NCI-H774 (cell line): Measurements from ENCODE around the gene PARD6G.

Experiments used
- DNase-seq: peaks from one replicate; lab custom pipeline; 2025; lab: John Stamatoyannopoulos, UW

Gene PARD6G

DNA sequence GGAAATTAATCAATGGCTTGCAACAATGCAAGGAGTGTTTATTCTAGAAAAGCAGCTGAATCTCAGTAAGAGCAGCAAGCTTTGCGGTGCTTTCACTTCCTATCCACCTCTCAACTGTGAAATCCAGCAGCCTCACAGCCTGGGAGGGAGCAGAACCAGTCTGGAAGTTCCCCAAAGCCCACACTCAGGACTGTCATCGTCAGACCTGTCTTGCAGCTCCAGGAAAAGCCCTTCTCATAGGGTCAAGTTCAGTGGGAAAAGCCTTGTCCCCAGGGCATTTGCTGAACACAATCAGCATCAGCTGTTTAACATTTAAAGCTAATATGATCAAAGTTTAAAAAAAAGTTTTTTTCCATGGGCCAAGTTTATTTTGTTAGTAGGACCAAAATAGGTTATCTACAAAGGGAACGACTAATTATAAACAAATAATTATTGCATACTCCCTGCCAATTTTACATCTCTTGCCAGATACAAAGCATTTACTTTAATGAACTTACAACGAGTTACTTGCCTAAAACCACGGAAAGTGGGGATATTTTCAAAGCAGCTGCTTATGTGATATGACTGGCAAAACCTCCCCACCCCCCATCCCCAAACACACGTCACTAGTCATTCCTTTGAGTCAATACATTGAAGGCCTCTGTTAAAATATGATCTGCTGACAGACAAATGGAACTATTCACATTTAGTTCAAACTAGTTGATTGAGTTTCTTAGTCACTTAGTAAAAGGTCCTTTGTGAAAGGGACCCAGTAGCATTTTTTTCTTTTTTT, 36.8 kb downstream of the PARD6G start:
- no peak for DNase-seq

DNA sequence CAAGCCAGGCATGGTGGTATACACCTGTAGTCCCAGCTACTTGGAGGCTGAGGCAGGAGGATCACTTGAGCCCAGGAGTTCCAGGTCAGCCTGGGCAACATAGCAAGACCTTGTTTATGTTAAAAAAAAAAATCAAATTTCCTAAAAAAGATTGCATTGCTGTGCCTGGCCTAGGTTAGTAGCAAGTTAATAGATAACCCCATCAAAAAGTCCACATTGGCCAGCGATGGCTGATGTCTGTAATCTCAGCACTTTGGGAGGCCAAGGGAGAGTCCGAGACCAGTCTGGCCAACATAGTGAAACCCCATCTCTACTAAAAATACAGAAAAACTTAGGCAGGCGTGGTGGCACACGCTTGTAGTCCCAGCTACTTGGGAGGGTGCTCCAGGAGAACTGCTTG, 38.7 kb downstream of the PARD6G start:
- DNase-seq: no peak

GRCh38 chr18:80205294-80205693, 42.0 kb downstream of the PARD6G start:
- no peak for DNase-seq

- DNase-seq: no peak
These were observed 43.2 kb downstream of the PARD6G start for GRCh38 chr18:80204142-80204541.

- DNase-seq: no peak
These were observed 44.1 kb downstream of the PARD6G start for GRCh38 chr18:80203249-80203648.

DNA sequence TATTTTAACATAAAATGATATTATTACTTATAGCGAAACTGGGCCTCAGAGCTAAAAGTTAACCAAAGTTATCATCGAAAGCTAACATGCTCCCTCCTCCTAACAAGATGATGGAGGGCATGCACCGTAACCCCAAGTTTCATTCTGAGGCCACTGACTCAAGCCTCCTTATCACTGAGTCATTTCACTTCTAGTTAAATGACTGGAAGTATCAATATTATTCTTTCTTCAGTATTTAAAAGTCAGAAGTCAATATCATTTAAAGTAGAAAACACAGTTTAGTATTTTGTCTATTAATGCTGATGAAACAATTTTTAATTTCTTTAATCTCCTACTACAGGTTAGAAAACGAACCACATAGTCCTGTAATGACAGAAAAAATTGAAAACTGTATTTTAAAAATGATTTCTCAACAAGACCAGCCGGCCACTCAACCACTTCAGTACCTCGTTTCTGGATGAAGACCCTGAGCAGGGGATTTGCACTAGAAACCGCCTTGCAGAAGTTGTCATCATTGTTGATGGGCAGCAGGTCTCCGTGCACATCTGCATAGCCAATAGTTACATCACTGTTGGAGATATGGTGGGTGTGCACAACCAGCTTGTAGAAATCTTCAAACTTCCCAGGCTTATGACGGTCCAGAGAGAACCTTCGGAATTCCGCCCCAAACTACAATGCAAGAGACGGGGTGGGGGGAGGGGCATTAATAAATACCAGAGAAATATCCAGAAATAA, 44.9 kb downstream of the PARD6G start:
- no peak for DNase-seq

- no peak for DNase-seq
These were observed 45.6 kb downstream of the PARD6G start for GRCh38 chr18:80201739-80202138.

GRCh38 chr18:80200932-80201672, 46.2 kb downstream of the PARD6G start:
- no peak for DNase-seq

GRCh38 chr18:80200171-80200931, 47.0 kb downstream of the PARD6G start:
- DNase-seq: no peak

DNA sequence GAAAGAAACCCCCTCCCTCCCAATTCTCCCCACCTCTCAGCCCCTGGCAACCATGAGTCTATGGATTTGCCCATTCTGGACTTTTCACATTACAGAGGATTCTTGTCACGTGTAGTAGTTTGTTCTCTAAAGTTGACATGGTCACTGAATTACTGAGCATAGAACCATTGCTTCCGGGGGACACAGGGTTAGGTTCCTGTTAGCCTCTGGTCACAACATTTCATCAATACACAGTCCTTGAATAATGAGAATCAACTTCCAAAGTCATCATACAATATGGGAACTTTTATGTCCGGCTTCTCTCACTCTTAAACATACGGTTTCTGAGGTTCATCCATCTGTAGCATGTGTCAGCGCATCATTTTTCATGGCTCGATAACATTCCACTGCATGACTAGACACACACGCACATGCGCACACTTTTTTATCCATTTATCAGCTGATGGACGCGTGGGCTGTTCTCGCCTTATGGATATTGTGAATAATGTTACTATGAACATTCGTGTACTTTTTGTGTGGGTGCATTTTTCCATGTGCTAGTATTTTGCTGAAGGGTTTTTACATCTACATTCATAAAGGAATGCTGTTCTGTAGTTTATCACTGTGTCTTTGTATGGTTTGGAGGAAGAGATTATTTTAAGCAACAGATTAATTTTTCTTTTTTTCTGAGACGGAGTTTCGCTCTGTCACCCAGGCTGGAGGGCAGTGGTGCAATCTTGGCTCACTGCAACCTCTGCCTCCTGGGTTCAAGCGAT, 48.1 kb downstream of the PARD6G start:
- no peak for DNase-seq

GRCh38 chr18:80198391-80198790, 48.9 kb downstream of the PARD6G start:
- DNase-seq: no peak

DNA sequence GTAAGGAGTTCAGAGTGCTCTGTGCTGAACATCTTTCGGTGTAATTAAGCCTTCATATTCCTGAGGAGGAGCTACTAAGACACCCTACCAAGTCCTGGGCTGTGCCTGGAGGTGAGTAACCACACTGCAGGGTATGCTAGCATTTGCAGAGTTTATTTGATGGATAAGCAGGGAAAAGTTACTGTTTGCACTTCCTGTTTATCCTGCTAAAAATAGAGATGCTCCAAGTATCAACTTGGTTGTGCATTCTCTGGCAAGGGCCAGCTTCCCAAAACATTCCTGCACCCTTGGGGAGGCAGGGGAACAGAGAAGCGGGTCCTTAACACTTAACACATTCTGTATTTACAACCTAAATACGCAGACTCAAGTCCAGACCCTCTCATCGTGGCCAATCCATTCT, 49.8 kb downstream of the PARD6G start:
- no peak for DNase-seq

DNA sequence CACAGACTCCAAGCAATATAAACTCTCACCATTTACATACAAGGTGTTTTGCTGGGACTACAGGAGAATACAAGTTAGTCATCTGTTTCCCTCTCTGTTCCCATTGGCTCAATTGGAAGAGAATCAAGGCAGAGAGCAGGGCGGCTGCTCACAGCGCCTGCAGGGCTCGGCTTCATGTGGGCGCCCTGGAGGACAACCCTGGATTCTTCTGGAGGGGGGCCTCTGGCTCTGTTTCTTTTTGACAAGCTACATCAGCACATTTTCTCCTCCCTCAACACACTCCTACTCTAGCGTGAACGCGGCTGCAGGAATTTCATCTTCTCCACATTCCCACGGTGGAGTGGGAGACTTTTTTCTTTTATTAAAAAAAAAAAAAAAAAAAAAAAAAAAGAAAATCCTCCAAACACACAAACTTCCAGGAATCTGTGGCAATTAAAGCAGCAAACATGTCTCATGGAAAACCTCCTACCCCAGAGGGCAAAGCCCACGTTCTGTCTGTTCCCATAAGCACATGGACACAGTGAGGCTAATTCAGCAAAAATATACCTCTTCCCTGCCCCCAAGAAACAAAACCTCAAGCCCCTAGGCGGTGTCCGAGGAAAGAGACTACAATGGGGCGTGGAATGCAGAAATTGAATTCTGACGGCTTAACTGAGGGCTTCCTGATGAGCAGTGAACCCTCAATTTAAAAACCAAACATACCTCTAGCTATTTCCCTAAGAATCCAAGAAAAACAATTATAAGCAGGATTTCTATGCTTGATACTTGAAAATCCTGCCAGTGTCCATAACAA, 50.6 kb downstream of the PARD6G start:
- DNase-seq: no peak

GRCh38 chr18:80194874-80195570, 52.3 kb downstream of the PARD6G start:
- DNase-seq: no peak

DNA sequence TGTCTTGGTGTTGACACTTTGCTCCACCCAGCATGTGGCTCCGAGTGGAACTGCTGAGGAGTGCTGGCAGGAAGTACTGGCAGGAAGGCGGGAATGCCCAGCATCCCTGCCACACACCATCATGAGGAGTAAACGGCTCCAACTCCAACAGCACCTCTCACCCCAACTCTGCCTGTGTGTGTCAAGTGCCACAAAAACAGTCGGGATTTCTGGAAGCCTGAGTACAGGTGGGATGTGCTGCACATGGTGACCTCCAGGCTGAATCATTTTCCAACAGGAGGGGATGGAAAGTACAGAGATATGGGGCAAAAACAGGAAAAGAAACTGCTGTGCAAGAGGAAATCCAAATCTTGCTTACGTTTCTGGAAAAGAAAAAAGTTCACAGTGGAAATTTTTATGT, 53.6 kb downstream of the PARD6G start:
- no peak for DNase-seq

- DNase-seq: no peak
These were observed 54.5 kb downstream of the PARD6G start for GRCh38 chr18:80192653-80193385.

DNA sequence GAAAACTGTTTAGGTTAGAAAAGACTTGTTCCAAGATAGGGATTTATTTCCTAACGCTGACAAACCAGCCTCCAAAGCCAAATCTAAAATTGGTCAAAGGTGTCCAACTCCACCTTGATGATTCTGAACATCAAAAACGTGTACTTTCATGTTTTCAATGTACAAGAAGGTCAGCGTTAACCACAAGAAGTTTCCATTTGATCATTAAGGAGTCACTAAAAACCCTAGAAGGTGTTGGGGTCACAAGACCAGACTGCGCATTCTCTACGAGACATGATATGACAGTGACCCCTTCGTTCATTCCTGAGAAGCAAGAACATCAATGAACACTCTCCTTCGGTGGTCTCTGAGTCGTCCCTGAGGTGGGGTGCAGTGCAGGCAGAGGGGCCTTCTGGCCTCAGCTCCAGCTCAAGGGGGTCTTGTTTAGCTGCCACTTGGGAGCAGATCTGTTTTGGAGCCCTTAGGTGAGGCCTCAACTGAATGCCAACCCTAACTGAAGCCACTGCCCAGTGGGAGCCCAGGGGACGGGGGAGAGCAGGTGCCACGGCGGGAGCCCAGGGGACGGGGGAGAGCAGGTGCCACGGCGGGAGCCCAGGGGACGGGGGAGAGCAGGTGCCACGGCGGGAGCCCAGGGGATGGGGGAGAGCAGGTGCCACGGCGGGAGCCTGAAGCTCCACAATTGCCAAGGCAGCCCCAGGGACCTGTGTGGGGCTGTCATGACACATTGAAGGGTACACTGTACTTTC, 55.2 kb downstream of the PARD6G start:
- DNase-seq: no peak

DNA sequence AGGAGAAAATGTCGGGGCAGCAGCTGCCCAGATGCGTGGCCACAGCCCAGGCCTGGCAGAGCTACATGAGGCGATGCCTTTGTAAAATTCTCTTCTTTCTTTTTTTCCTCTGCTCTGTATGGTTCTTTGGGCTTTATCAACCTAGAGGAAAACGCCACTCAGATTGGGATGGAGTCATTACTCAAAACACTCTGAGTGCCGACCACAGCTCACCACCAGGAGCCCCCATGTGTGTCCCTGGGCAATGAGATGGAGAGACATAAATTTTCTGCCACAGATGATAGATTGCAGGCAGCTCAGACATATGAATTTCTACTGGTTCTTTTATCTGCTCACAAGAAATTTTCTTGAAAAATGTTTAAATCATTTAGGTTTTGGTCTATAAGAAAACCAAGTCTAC, 56.0 kb downstream of the PARD6G start:
- no peak for DNase-seq

DNA sequence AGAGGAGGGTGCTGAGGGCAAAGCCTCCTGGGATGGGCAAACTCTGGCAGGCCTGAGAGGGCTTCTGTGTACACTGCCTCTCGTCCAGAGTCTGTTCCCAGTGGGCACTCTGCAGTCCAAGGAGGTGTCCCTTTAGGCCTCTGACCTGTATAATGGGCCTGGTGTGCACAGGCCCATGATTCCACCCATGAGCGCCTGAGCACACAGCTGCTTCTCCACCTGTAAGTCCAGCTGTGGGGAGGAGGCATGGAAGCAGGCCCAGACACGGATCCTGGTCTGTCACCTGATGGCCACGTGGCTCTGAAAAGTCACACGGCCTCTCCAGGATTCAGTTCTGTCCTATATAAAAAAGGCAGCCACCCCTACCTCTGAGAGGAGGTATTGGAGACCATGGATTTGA, 57.0 kb downstream of the PARD6G start:
- DNase-seq: no peak
